Measurements from ENCODE around the gene PSMA7. TPM values are rescaled to one million over a fixed set of nuclear protein-coding genes. Genes with fewer than 3 reads are reported as not detected.

The PSMA7 gene
- total and polyA plus RNA-seq, 2 of the 8 experiments (the other 6 are each of a cell fraction or from before 2014, with no cell fraction given), result 361 to 648 TPM

DNA sequence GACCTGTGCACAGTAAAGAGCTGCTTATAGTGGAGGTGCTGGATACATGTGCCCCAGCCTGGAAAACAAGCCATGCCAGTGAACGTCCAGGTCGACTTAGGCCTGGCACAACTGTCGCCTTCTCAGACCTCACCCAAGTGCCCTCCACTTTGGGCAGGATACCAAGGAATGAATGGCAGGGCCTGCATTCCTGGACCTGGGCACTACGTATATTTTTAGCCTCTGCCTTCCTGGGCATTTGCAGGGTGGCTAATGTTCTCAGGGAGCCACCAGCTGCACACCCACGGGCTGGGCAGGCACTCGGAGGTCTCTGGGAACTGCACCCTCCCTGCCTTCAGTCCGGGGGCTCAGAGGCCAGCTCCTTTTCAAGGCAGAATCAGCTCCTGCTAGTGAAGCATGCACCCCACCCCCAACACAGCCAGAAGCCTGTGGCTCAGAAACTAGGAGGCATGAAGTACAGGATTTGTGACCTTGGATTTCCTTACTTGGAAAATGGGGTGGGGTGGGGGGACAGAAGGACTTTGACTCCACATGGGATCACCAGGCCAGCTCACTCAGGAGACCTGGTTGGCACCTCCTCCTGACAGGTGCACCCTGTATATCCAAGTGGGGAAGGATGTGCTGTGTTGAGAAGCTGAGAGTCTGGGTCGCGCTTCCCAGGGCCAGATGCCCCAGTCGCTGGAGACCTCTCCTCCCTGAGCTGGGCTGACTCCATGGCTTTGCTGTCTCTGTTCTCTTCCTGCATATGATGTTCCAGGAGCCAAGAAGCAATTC, 23.4 kb downstream of the PSMA7 start:
- H3K4me1 ChIP-seq (replicated peaks in 1 of 4; ENCODE audit: control insufficient read depth in 3 of 4, insufficient read depth in 4 of 4, low read length in 3 of 4), result peaks cover 4 to 22% (median 7%) of the 10 kb centered on the region in 4 experiments
- no peak overlapping the region for H2AFZ ChIP-seq (ENCODE audit: low read length)
- H3K56ac ChIP-seq (replicated peaks; ENCODE audit: insufficient read length, low read depth, low read length), result no peak overlapping the region
- no peak overlapping the region for H3K14ac ChIP-seq (ENCODE audit: insufficient read length)
- H3K27ac ChIP-seq (ENCODE audit: low read depth, low read length), result no peak overlapping the region
- no peak overlapping the region for H3K9ac ChIP-seq (replicated peaks in 1 of 4; ENCODE audit: extremely low read depth in 1 of 4, low read depth in 3 of 4, low read length in 3 of 4)
- no peak overlapping the region for H3K23ac ChIP-seq (ENCODE audit: insufficient read length)
- no peak overlapping the region for H4K91ac ChIP-seq (replicated peaks; ENCODE audit: insufficient read length, low read length)
- peaks cover 11% of the 10 kb centered on the region for H3K79me1 ChIP-seq (ENCODE audit: low read depth, low read length)
- no peaks in the 10 kb centered on the region for H3K9me3 ChIP-seq (ENCODE audit: insufficient read depth in 2 of 2, low read depth in 1 of 2, low read length in 1 of 2)
- no peak overlapping the region for H3K4ac ChIP-seq (replicated peaks; ENCODE audit: insufficient read length, low read depth, low read length)
- H4K20me1 ChIP-seq (replicated peaks in 1 of 2; ENCODE audit: control insufficient read depth in 1 of 2, insufficient read depth in 2 of 2, low read length in 2 of 2), result peaks cover 13% of the 10 kb centered on the region in 2 experiments
- POLR2A ChIA-PET (ENCODE audit: partially characterized antibody), result interaction anchor here (1.2 to 12.2 kb wide), 7 partner anchors 10 to 73 kb away, joined by 3 to 125 read pairs (median 5); partner anchors contain the start of genes PSMA7, SS18L1 and TAF4
- H2BK15ac ChIP-seq (ENCODE audit: low read length), result no peak overlapping the region
- no peaks in the 10 kb centered on the region; a peak in 1 of 7 replicates for H3K27me3 ChIP-seq (replicated peaks in 1 of 4; ENCODE audit: control insufficient read depth in 3 of 4, extremely low read depth in 1 of 4, insufficient read depth in 3 of 4, low read length in 3 of 4)
- CTCF ChIA-PET (ENCODE audit: partially characterized antibody), result interaction anchor here (0.6 to 3.9 kb wide), 7 partner anchors 13 to 140 kb away, joined by 3 to 16 read pairs (median 4); no protein-coding TSS in a partner anchor
- H3K4me2 ChIP-seq (ENCODE audit: insufficient read depth in 1 of 2, low read depth in 2 of 2, low read length in 2 of 2), result no peak overlapping the region
- DNase-seq (ENCODE audit: low read depth in 1 of 2, low spot score in 2 of 2) (no peak), FAIRE-seq (no peak)
- no peak overlapping the region for H3K18ac ChIP-seq (ENCODE audit: extremely low read depth, low read length)
- 88% methylated on average over 10 of the region's 10 CpGs; no CpG with 5 or more reads in 1 of the 2 experiments for WGBS, 2 experiments (ENCODE audit: extremely low coverage in 1 of 2, insufficient coverage in 1 of 2, insufficient read length in 1 of 2, insufficient replicate concordance in 2 of 2, low coverage in 1 of 2, low lambda C conversion rate in 2 of 2, missing lambda C conversion rate in 1 of 2)
- H2BK20ac ChIP-seq (ENCODE audit: low read length), result no peak overlapping the region
- TF ChIP-seq SP2 (IDR thresholded peaks at IDR 0.05; ENCODE audit: low read length), result no peak
- TF ChIP-seq, protein P1, sequence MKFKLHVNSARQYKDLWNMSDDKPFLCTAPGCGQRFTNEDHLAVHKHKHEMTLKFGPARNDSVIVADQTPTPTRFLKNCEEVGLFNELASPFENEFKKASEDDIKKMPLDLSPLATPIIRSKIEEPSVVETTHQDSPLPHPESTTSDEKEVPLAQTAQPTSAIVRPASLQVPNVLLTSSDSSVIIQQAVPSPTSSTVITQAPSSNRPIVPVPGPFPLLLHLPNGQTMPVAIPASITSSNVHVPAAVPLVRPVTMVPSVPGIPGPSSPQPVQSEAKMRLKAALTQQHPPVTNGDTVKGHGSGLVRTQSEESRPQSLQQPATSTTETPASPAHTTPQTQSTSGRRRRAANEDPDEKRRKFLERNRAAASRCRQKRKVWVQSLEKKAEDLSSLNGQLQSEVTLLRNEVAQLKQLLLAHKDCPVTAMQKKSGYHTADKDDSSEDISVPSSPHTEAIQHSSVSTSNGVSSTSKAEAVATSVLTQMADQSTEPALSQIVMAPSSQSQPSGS (IDR thresholded peaks at IDR 0.05; ENCODE audit: low read length), result no peak
- TF ChIP-seq POLR2AphosphoS5 (IDR thresholded peaks at IDR 0.05; ENCODE audit: low read depth, low read length), result no peak
- TF ChIP-seq MAFK (IDR thresholded peaks at IDR 0.05; ENCODE audit: low read depth, low read length), result no peak
- TF ChIP-seq POLR2A (IDR thresholded peaks at IDR 0.05; ENCODE audit: control extremely low read depth in 1 of 2, low read depth in 2 of 2, low read length in 2 of 2), result no peak
- peak overlapping the region; percentile 15; the same call in 1 of the 2 replicates for H4K8ac ChIP-seq (ENCODE audit: extremely low read depth, insufficient read depth, low read length)
- H2BK12ac ChIP-seq (ENCODE audit: low read depth, low read length), result peak overlapping the region; percentile 39; the same call in 1 of the 2 replicates
- H3K36me3 ChIP-seq (ENCODE audit: control insufficient read depth in 2 of 4, insufficient read depth in 4 of 4, low read length in 3 of 4), result peaks cover 0 to 6% (median 4%) of the 10 kb centered on the region in 4 experiments; a peak in 4 of 8 replicates
- peaks cover 13 to 19% of the 10 kb centered on the region in 2 experiments for H3K79me2 ChIP-seq (ENCODE audit: control insufficient read depth in 1 of 2, insufficient read depth in 2 of 2, low read length in 2 of 2)
- no peak overlapping the region; the same call in 1 of the 2 replicates for H2BK5ac ChIP-seq (ENCODE audit: low read depth, low read length)
- H3K23me2 ChIP-seq (ENCODE audit: low read depth, low read length), result peaks cover 5% of the 10 kb centered on the region; the same call in 1 of the 2 replicates
- H2BK120ac ChIP-seq (replicated peaks; ENCODE audit: low read depth, low read length), result no peak overlapping the region
- H3K4me3 ChIP-seq (ENCODE audit: extremely low read depth in 1 of 4, insufficient read depth in 2 of 4, low read depth in 3 of 4, low read length in 4 of 4), result no peak overlapping the region
- H4K5ac ChIP-seq (ENCODE audit: insufficient read length, low read depth, low read length), result no peak overlapping the region
- no peak overlapping the region for H2AK5ac ChIP-seq (ENCODE audit: low read depth, low read length)
